K562 treated with DMSO at 1 percent for 48 hours (cell line): ENCODE results near the gene LRRIQ3. TPM values are rescaled to one million over a fixed set of nuclear protein-coding genes. Genes with fewer than 3 reads are reported as not detected.

Experiments
- total RNA-seq: library from RNA; unstranded; fragments of 300-600 nt; gene quantifications from 2 replicates; pipeline ENCODE4 v1.2.3, GENCODE V29; 2022; ENCODE audit warnings: low replicate concordance; ENCODE audit errors: extremely low read depth

Gene LRRIQ3
- not detected in 2 replicates for total RNA-seq

DNA sequence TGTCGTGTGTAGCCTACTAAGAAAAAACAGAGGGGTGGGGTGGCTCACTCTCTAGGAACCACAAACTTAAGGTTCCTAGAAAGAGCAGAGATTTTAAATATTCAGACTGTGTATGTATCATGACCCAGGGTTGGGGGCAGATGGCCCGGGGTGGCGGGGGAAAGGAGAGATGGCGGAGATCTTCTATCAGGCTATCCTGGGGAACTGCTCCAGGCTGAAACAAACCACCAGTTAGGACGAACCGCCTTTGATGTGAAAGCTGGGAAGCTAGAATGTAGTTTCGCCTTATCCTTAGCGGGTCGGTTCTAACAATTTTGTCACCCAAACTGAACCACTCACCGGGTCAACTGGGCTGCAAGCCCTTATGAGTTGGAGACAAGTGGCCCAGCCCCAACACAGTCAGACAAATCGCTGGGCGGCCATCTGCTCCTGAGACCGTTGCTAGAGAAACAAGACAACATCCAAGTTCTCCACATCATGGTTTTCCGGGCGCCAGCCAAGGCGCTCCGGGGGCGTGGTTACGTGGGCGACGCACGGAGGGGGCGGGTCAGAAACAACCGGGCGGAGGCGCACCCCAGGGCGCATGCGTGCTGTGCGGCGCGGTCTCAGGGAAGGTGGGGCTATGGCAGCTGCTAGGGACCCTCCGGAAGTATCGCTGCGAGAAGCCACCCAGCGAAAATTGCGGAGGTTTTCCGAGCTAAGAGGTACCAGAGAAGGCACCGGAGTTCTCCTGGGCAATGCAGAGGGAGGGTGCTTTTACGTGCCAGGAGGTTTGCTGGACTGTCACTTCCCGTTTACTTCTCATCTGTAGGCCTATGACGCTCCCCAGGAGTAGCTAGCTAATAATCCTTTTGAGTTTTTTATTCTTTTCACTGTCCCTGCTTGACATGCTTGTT, at the start of gene LRRIQ3, which contains the start of gene FPGT:
LRRIQ3 (minus strand) TSS at position 520 of the 896 bp plus-strand sequence. CDS start 14,492 bp downstream, outside the sequence.
FPGT (plus strand) TSS at position 586 of the 896 bp plus-strand sequence; CDS start at position 623, 37 bp downstream.

DNA sequence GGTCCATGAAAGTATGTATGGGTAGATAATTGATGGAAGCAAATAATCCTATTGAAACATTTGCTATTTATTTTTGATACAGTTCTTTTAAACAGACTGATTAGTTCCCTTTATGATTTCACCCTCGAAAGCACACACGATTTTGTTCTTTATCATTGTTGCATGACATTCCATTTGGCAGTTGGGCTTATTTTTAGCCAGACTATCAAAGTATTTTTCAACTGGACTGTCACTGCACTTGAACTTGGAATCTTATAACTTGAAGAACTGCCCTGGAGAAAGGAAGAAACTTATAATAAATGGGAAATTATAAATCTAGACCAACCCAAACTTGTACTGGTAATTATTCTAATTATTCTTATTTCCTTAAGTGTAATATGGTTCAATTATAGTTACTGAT, 37.2 kb upstream of the LRRIQ3 start, which contains the start of gene TNNI3K:
TNNI3K (plus strand) TSS at position 235 of the 400 bp plus-strand sequence; CDS start at position 300, 65 bp downstream.

Other genes starting within 250 kb of the LRRIQ3 start
- gene FPGT, start 66 bp upstream of the LRRIQ3 start, total RNA-seq: not detected in 2 replicates
- not detected in 2 replicates for gene TNNI3K, start 37.2 kb upstream of the LRRIQ3 start, total RNA-seq